Smooth muscle cell (in vitro differentiated cells): ENCODE measurements around the gene ZNF396. TPM values are rescaled to one million over a fixed set of nuclear protein-coding genes. Genes with fewer than 3 reads are reported as not detected.

ENCODE experiments used
- DNase-seq: peaks from one replicate; lab custom pipeline; 2025; ENCODE audit not compliant: unreplicated experiment; lab: John Stamatoyannopoulos, UW
- H2AFZ ChIP-seq: fragments of 200-600 bp; sonication (generic); 2 replicates; pipeline ENCODE4 v1.6.0; 2016; ENCODE audit warnings: antibody characterized with exemption, low read depth, mild to moderate bottlenecking
- H3F3A ChIP-seq: fragments of 200-600 bp; sonication (generic); 2 replicates; pipeline ENCODE4 v1.6.0; 2017; ENCODE audit warnings: antibody characterized with exemption, low read depth
- H3K27ac ChIP-seq: fragments of 200-600 bp; sonication (generic); 2 replicates; pipeline ENCODE4 v1.5.1; 2016; ENCODE audit warnings: low read depth, mild to moderate bottlenecking
- H3K27me3 ChIP-seq: fragments of 200-600 bp; sonication (generic); 2 replicates; pipeline ENCODE4 v1.6.1; 2016; ENCODE audit warnings: low read depth, mild to moderate bottlenecking
- H3K36me3 ChIP-seq: fragments of 200-600 bp; sonication (generic); 2 replicates; pipeline ENCODE4 v1.5.1; 2016; ENCODE audit warnings: low read depth
- H3K4me1 ChIP-seq: fragments of 200-600 bp; sonication (generic); 2 replicates; pipeline ENCODE4 v1.5.1; 2016; ENCODE audit warnings: low read depth
- H3K4me2 ChIP-seq: fragments of 200-600 bp; sonication (generic); 2 replicates; pipeline ENCODE4 v1.6.0; 2016; ENCODE audit warnings: mild to moderate bottlenecking
- H3K4me3 ChIP-seq: fragments of 200-600 bp; sonication (generic); 2 replicates; pipeline ENCODE4 v1.5.1; 2016; ENCODE audit warnings: mild to moderate bottlenecking
- H3K79me2 ChIP-seq: fragments of 200-600 bp; sonication (generic); 2 replicates; pipeline ENCODE4 v1.6.0; 2016; ENCODE audit warnings: low read depth, mild to moderate bottlenecking
- H3K9ac ChIP-seq: fragments of 200-600 bp; sonication (generic); 2 replicates; pipeline ENCODE4 v1.6.0; 2016; ENCODE audit warnings: low read depth
- H3K9me3 ChIP-seq: fragments of 200-600 bp; sonication (generic); replicated peaks from 2 replicates; pipeline ENCODE4 v1.5.1; 2016; ENCODE audit warnings: low read depth
- H4K20me1 ChIP-seq: fragments of 200-600 bp; sonication (generic); 2 replicates; pipeline ENCODE4 v1.6.0; 2016; ENCODE audit warnings: low read depth
- WGBS: methylation state at CpG from one replicate; pipeline ENCODE4 v1.1.7; 2016; ENCODE audit warnings: low lambda C conversion rate; 5-methylcytosine and 5-hydroxymethylcytosine counted together
- polyA plus RNA-seq: library from polyadenylated mRNA; unstranded; fragments of >200 nt; fragmentation: Nextera tagmentation; extraction: Ambion mirVana; gene quantifications from 2 replicates; pipeline ENCODE4 v1.2.1, GENCODE V29; 2016
- total RNA-seq: library from RNA; depleted of rRNA; stranded (reverse); fragments of >200 nt; gene quantifications from 2 replicates; pipeline ENCODE4 v1.2.3, GENCODE V29; 2014
- TF ChIP-seq, protein P1 (sequence below): fragments of 200-600 bp; sonication (generic); IDR thresholded peaks from 2 replicates; pipeline ENCODE4 v1.5.1; 2017; ENCODE audit warnings: borderline replicate concordance, mild to moderate bottlenecking, antibody characterized with exemption; ENCODE audit not compliant: insufficient read depth, poor library complexity, severe bottlenecking

The ZNF396 gene
- total and polyA plus RNA-seq, 2 experiments from 2014 or later: 1.9 to 2.0 TPM

DNA sequence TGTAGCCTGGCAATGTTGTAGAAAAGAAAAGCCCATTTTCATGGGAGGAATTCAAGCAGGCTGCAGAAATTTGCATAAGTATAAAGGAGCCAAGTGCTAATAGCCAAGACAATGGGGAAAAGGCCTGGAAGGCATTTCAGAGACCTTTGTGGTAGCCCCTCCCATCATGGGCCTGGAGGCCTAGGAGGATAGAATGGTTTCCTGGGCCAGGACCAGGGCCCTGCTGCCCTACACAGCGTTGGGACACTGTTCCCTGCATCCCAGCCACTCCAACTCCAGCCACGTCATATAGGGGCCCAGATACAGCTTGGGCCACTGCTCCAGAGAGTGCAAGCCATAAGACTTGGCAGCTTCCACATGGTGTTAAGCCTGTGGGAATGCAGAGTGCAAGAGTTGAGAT is 24.9 kb downstream of the ZNF396 start:
- no peaks in the 10 kb centered on the region for H3K36me3 ChIP-seq
- no peak overlapping the region for H2AFZ ChIP-seq
- TF ChIP-seq, protein P1, sequence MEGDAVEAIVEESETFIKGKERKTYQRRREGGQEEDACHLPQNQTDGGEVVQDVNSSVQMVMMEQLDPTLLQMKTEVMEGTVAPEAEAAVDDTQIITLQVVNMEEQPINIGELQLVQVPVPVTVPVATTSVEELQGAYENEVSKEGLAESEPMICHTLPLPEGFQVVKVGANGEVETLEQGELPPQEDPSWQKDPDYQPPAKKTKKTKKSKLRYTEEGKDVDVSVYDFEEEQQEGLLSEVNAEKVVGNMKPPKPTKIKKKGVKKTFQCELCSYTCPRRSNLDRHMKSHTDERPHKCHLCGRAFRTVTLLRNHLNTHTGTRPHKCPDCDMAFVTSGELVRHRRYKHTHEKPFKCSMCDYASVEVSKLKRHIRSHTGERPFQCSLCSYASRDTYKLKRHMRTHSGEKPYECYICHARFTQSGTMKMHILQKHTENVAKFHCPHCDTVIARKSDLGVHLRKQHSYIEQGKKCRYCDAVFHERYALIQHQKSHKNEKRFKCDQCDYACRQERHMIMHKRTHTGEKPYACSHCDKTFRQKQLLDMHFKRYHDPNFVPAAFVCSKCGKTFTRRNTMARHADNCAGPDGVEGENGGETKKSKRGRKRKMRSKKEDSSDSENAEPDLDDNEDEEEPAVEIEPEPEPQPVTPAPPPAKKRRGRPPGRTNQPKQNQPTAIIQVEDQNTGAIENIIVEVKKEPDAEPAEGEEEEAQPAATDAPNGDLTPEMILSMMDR: no peak
- H3K9me3 ChIP-seq: no peaks in the 10 kb centered on the region
- no peak overlapping the region for H3K4me3 ChIP-seq
- WGBS: 80% methylated on average over 2 of the region's 2 CpGs
- H4K20me1 ChIP-seq: no peaks in the 10 kb centered on the region
- H3K27ac ChIP-seq: no peak overlapping the region
- no peak overlapping the region for H3K4me2 ChIP-seq
- no peaks in the 10 kb centered on the region for H3K27me3 ChIP-seq
- H3K9ac ChIP-seq: no peak overlapping the region
- DNase-seq: no peak
- no peaks in the 10 kb centered on the region for H3F3A ChIP-seq
- no peaks in the 10 kb centered on the region for H3K79me2 ChIP-seq
- no peaks in the 10 kb centered on the region for H3K4me1 ChIP-seq

DNA sequence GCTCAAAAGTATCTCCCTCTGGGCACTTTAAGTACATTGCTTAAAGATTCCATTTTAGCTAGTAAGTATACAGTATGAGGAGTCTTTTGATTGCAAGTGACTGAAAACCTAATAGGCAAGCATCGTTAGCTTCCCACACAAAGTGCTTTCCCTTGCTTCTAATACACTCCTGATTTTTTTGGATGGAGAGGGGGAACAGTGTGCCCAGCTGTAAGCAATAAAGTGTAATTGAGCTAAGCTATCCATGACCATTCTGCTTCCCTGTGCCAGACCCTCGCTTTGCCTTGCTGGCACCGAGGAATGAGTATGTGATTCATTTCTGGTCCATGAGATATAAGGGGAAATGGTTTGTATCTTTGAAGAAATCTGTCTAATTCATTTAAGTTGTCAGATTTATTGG is 29.1 kb downstream of the ZNF396 start:
- Histone ChIP-seq H3K79me2 (peaks cover 12% of the 10 kb centered on the region), H3K9ac (no peak overlapping the region), H3K36me3 (no peaks in the 10 kb centered on the region), H3K27ac (no peak overlapping the region), H3K9me3 (no peaks in the 10 kb centered on the region), H2AFZ (no peak overlapping the region), H3K4me2 (no peak overlapping the region), H3K4me3 (no peak overlapping the region), H4K20me1 (peaks cover 8% of the 10 kb centered on the region), H3K27me3 (no peaks in the 10 kb centered on the region), H3K4me1 (peaks cover 5% of the 10 kb centered on the region), H3F3A (no peaks in the 10 kb centered on the region)
- no peak for DNase-seq
- TF ChIP-seq, protein P1: no peak
- 90% methylated on average over 3 of the region's 3 CpGs for WGBS

DNA sequence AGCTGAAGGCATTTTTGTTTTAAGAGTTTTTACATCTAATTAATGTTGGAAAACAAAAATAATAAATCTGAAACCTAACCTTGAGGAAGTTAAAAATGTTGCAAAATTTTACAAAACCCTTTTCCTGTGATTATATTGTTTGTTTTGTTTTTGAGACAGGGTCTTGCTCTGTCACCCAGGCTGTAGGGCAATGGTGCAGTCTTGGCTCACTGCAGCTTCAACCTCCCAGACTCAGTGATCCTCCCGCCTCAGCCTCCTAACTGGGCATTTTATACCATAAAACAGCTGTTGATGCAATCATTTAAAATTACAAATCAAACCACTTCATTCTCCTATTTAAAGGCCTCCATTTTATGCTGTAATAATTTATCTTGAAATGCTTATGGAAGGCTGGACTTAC is 31.2 kb downstream of the ZNF396 start:
- TF ChIP-seq, protein P1: no peak
- no peaks in the 10 kb centered on the region for H3F3A ChIP-seq
- H3K79me2 ChIP-seq: peaks cover 33% of the 10 kb centered on the region
- no peak overlapping the region for H3K9ac ChIP-seq
- no peaks in the 10 kb centered on the region for H3K27me3 ChIP-seq
- peak overlapping the region; percentile 63 for H2AFZ ChIP-seq
- H3K4me3 ChIP-seq: no peak overlapping the region
- peaks cover 28% of the 10 kb centered on the region for H4K20me1 ChIP-seq
- H3K9me3 ChIP-seq: no peaks in the 10 kb centered on the region
- no peak overlapping the region for H3K4me2 ChIP-seq
- WGBS: 97% methylated on average over 1 of the region's 1 CpG
- peak overlapping the region; percentile 96 for H3K27ac ChIP-seq
- H3K36me3 ChIP-seq: no peaks in the 10 kb centered on the region
- no peak for DNase-seq
- H3K4me1 ChIP-seq: peaks cover 9% of the 10 kb centered on the region

DNA sequence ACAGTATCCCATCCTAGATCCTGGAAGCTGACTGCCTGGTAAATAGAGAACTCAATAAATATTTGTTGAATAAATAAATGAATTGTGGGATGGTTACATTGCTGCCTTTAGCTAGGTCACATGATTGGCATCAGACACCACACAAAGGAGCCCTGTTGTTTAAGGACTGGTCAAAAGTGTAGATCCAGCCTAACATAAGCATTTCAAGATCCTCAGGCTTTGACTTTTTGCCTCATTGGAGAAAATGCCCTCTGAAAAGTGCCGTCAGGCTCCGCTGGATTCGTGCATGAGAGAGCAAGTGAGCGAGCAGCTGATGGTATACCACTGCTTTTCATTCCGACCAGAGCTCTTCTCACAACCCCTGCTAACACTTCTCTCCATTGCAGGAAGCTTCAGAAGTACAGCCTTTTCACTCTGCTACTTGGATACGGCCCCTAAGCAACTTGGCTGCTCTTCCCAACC is 31.6 kb downstream of the ZNF396 start:
- Histone ChIP-seq H3K4me3 (no peak overlapping the region), H3F3A (no peaks in the 10 kb centered on the region), H3K9ac (no peak overlapping the region), H3K79me2 (peaks cover 37% of the 10 kb centered on the region), H3K4me2 (no peak overlapping the region), H3K27me3 (no peaks in the 10 kb centered on the region), H3K36me3 (no peaks in the 10 kb centered on the region), H3K9me3 (no peaks in the 10 kb centered on the region), H2AFZ (peak overlapping the region; percentile 63), H4K20me1 (peaks cover 33% of the 10 kb centered on the region), H3K27ac (peak overlapping the region; percentile 96), H3K4me1 (peaks cover 9% of the 10 kb centered on the region)
- WGBS: 68% methylated on average over 6 of the region's 6 CpGs
- no peak for DNase-seq
- TF ChIP-seq, protein P1: no peak
